HG03457 (cell line): Measurements from ENCODE around the gene PDK3.

Experiments
- ATAC-seq: cut with Tn5 transposase; IDR thresholded peaks from one replicate; pipeline ENCODE4 v1.9.1; 2021; ENCODE audit warnings: moderate number of reproducible peaks; ENCODE audit not compliant: unreplicated experiment

Gene PDK3

DNA sequence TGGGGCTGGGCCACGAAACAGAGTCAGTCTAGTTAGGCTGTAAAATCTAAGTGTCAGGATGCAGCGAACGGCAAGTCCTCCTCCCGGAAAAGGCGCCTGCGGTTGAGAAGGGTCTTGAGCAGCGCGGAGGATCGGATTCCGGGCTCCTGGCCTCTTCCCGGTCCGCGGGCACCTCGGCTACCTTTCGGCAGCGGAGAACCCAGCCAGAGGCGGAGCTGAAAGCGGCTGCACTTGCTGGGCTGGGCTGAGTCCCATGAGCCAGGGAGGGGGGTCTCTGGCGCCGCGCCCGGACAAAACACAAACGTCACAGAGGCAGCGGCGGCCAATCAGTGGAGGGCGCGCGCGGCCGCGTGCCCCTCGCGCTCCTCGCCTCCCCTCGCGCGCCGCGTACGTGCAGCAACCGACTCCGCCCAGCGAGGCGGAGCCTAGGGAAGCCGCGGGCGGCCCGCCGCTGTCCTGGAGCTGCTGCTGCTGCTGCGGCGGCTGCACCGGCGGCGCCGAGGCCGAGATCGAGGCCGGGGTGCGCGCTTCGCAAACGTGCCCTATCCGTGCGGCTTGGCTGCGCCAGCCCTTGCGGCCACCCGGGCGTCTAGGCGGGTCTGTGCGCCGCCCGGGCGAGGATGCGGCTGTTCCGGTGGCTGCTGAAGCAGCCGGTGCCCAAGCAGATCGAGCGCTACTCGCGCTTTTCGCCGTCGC is at the start of gene PDK3:
TSS of gene PDK3 (plus strand) at position 451 of the 696 bp plus-strand sequence. CDS start at position 621, 170 bp downstream.
- ATAC-seq: peak; percentile 92

GRCh38 chrX:24415921-24416320 is 49.2 kb upstream of the PDK3 start:
- ATAC-seq: no peak

GRCh38 chrX:24423960-24424359 is 41.1 kb upstream of the PDK3 start:
- ATAC-seq: no peak

DNA sequence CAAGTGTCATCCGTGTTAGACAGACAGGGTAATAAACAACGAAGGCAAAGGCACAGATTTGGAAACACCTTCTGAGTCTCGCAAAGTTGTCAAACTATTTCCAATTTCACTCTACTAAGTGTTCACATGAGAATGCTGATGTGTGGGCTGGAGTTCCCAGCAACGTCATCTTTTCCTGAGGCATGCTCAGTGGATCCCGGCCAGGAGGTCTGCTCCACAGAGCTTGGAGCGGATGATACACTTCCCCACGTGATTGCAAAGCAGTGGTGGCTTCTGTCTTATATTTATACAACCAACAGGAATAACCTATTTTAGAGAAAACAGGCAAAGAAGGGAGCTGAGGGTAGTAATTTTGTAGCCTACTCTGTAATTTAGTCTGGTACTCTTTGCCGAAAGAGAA is 40.1 kb upstream of the PDK3 start:
- no peak for ATAC-seq

DNA sequence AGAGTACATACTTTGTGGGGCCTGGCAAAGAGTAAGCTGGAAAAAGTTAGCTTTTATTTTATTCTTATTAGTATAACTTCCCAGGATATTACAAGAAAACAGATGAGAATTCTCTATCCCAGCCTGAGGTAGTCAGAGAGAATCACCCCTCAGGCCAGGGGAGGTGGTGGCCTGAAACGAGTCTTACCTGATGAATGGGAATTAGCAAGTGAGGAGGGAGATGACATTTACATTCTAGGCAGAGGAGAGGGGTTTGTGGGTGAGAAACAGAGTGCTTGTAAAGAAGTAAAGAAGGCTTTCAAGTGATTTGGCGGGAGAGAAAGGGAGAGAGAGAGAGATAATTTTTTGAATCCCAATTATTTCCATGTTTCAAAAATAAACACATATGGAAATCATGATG is 39.3 kb upstream of the PDK3 start:
- ATAC-seq: no peak

GRCh38 chrX:24426340-24426913 is 38.7 kb upstream of the PDK3 start:
- ATAC-seq: no peak

DNA sequence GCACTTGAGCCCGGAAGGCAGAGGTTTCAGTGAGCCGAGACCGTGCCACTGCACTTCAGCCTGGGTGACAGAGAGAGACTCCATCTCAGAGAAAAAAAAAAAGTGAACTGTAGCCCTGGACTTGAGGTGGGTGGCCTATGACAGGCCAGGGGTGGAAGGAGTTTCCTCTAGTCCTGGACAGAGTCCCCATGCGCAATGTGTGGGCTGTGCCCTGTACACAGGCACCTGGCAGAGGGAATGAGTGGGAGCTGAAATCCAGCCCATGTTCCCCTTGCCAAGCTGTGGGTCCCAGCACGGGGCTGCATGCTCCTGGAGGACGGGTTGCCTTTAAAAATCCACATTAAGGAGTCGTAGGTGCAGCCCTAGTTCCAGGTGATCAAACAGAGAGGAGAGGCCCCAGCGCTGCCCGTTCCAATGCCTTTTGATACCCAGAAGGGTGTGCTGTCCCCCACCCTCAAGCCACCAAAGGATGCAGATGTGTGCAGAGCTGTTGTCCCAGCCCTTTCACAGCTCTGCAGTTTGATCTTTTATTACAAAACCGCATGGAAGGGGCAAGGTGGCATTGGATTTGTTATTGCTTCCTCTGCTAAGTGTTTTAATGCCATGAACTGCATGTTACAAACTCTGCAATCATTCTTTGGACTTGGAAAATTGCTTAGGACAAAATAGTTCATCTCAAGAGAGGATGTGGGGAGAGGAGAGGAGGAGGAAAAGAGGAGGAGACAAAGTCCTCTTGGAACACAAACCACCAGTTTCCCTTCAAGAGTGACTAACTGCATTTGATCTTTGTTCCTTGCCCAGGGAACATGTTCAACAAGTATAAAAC is 38.0 kb upstream of the PDK3 start:
- ATAC-seq: no peak

DNA sequence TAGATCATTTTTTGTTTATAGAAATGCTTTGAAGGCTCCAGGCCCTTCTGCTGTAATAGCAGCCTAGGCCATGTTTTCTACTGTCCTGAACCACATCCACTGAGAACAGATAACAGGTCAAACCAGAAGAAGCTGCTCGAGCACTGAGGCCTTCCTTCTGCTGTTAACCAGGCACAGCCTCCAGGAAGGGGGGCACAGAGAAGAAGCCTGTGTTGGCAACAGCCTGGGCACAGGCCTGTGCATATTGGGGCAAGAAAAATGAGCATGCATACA is 37.4 kb upstream of the PDK3 start:
- no peak for ATAC-seq

DNA sequence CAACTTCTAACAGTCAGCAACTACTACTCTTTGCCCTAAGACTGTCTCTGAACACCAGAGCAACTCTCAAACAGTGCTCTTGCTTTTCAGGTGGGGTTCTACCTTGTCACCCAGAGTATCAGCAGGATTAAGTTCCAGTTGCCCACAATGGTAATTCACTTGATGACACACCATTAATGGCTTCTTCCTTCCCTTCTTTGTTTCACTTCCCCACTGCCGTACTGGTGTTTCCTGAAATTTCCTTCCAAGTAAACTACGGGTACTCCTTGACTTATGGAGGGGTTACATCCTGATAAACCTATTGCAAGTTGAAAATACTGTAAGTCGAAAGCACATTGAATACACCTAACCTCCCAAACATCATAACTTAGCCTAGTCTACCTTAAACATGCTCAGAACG is 36.6 kb upstream of the PDK3 start:
- ATAC-seq: no peak

DNA sequence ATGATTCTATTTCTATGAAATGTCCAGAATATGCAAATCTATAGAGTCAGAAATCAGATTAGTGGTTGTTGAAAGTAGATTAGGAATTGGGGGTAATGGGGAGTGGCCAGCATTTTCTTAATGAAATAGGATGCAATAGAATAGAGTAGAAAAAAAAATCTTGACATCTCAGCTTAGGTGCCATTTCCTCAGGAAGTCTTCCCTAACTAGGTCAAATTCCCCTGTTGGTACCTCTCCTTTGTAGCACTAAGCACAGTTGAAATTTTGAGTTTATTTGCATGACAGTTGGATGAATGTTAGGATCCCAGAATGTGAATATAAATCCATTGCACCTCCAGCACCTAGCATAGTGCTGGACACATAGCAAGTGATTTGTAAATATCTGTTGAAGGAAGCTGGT is 30.0 kb upstream of the PDK3 start:
- ATAC-seq: no peak

- no peak for ATAC-seq
Measured at GRCh38 chrX:24443918-24444317, 21.2 kb upstream of the PDK3 start.

- no peak for ATAC-seq
Measured at GRCh38 chrX:24444645-24445044, 20.4 kb upstream of the PDK3 start.

GRCh38 chrX:24448762-24449250 is 16.3 kb upstream of the PDK3 start:
- ATAC-seq: no peak

DNA sequence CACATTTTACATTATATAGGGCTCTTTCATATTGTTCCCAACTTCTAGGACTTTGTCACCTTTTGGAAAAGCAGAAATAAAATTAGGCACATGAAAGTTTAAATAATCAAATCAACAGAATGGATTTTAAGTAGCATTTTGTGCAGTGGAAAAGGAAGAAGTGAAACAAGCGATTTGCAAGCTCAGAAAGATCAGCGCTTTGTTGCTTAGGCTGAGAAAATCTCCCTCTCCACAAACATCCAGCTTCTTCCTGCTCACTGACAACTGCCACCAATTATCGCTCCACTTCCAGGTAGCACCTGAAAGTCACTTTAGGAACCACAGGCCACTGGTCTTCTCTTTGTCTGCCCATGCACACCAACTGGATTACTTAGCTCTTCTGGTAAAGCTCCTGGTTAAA is 2.0 kb upstream of the PDK3 start:
- no peak for ATAC-seq

GRCh38 chrX:24464498-24464835 is 619 bp upstream of the PDK3 start:
- ATAC-seq: no peak

- ATAC-seq: peak; percentile 8
Measured at GRCh38 chrX:24465532-24465865, 413 bp downstream of the PDK3 start.

- ATAC-seq: no peak
Measured at GRCh38 chrX:24466025-24466424, 939 bp downstream of the PDK3 start.

DNA sequence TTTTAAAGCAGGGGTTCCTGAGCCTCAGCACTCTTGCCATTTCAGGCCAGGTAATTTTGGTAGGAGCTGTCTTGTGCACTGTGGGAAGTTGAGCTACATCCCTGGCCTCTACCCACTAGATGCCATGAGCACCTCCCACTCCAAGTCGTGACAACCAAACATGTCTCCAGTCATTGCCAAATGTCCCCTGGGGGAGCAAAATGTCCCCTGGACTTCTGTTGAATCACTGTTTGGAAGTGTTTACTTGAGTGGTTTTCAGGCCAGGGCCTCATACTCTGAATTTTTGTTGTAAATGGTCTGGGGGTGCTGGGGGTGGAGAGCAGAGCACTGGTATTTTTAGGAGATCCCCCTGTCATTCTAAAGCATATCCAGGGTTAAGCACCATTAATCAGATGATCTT is 3.2 kb downstream of the PDK3 start:
- ATAC-seq: no peak

- ATAC-seq: no peak
Measured at GRCh38 chrX:24471808-24472207, 6.7 kb downstream of the PDK3 start.

GRCh38 chrX:24475480-24475879 is 10.4 kb downstream of the PDK3 start:
- no peak for ATAC-seq

- ATAC-seq: no peak
Measured at GRCh38 chrX:24478509-24478908, 13.4 kb downstream of the PDK3 start.

DNA sequence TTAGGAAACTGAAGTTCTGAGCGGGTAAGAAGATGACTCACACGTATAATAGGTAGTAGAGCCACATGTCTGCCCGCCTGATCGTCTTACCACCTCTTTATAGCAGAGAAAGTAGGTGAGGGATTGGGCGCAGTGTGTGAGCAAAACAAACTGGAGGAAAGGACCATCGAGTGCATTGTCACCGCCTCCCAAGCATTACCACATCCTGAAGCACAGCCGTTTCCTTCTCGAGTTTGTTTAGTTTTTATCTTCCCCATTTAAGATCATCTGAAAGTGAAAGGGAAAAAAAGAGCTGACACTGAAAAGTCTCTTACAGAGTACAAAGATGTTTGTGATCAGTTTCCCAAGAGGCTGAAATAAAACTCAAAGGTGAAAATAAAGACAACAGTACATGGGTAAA is 14.8 kb downstream of the PDK3 start:
- peak; percentile 97 for ATAC-seq
